Frontal cortex (tissue), 4 donors: ENCODE results near the gene AKAP13. TPM values are rescaled to one million over a fixed set of nuclear protein-coding genes. Genes with fewer than 3 reads are reported as not detected.
"Not testable (repeated sequence)": the region's sequence is repeated elsewhere in the genome, so short reads cannot be mapped to it uniquely, and the experiment has no call there.

Experiments used
- DNase-seq, 2 donors: peaks; one replicate each; pipeline ENCODE4 v3.0.0; 2012; ENCODE audit warnings: low spot score in 2 of 2
- FAIRE-seq: peaks from 2 replicates; lab custom pipeline; 2012; peaks lifted over from hg19 to GRCh38; lab: Jason Lieb, UNC
- small RNA-seq: library from RNA; depleted of rRNA; stranded (forward); fragments of <200 nt; gene quantifications from one replicate; pipeline ENCODE3, GENCODE V24; 2014
- total RNA-seq: library from RNA; depleted of rRNA; stranded (reverse); fragments of >200 nt; gene quantifications from one replicate; pipeline ENCODE4 v1.2.3, GENCODE V29; 2014
- donor health status: control.
- donor health status: control.
- donor health status: control.

The AKAP13 gene
- total RNA-seq, 1 donor from 2014 or later, result 67.3 TPM

GRCh38 chr15:85796371-85796770, 416.0 kb downstream of the AKAP13 start:
- FAIRE-seq, DNase-seq: not testable (repeated sequence)

Small RNAs within 50 kb of the gene (small RNA-seq; reads per million reads assigned to genes)
- not detected for gene AC021739.1
- gene MIR1276, result 1.7 reads per million, percentile 79 among the genes with 10 or more reads in this experiment
- not detected for gene RNU6-1280P
- not detected for gene RNU7-79P
